CD4-positive, alpha-beta T cell treated with Interleukin-6 at 100 ng/mL for 8 hours (primary cell): ENCODE results near the gene PLEKHA8.
A peak's percentile ranks its signal among the peaks of the same experiment; 100 is the strongest.

Source experiments
- DNase-seq: peaks from one replicate; pipeline ENCODE4 v3.0.0-alpha.2; 2020; ENCODE audit warnings: mixed read lengths, low spot score

Gene PLEKHA8

DNA sequence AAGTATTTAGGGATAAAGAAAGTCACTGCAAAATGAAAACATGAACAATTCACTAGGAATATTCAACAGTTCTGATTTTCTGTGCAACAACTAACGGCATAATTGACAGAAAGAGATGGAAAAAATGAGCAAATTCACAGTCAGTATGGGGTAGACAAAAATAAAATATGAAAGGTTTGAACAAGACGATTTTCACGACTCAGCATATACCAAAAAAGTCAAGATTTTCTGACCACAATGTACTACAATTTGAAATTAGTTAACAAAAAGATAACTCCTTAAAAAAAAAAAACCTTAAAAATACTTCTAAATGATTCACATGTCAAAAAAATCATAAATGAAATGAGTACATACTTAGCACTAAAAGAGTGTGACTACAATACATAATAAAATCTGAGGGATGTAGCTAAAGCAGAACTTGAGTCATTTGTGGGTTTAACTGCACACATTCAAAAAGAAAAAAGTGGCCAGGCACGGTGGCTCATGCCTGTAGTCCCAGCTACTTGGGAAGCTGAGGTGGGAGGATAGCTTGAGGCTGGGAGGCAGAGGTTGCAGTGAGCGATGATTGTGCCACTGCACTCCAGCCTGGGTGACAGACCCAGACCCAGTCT is 84.0 kb downstream of the PLEKHA8 start:
- DNase-seq = no peak

DNA sequence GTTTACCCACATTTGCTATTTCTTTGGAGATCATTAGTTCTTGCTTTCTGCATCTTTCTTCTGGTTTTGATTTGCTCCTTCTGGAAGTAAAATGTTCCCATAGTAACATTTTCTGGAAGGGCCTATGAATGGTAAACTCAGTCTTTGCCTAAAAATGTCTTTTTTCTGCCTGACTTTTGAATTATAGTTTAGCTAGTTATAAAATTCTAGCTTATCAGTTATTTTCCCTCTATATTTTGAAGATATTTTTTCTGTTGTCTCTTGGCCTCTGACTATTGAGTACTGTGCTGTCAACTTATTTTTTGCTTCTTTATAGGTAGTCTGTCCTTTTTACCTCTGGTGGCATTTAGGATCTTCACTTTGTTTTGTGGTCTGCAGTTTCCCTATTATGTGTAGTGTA is 84.9 kb downstream of the PLEKHA8 start:
- DNase-seq = no peak

DNA sequence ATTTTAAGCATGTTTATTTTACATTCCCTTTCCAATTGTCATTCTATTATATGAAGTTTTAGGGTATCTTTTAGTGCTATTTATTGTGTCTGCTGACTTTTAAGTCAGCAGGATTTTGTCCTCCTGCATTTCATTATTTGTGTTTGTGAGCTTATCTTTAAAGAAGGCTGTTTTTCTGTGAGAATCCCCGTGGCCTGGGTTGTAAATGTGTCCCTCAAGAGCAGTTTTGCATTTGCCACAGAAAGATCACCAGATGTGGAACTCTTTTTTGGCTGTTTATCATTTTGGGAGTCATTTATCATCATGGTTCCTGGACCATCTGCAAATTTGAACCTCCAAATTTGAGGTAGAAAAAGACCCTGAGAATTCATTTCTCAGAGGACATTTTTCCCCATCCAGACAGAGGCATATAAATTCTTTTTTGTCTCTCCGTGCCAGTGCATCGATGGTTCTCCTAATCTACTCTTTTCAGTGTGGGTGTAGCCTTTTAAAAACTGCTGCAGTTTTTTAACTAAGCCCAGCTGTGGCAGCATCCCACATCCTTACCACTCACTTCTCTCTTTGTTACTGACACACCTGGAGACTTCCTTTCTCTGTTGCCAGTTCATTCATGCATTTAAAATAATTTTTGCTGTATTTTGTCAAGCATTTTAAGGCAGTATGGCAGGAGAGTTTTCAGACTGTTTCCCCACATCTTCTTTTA is 86.5 kb downstream of the PLEKHA8 start:
- no peak for DNase-seq

DNA sequence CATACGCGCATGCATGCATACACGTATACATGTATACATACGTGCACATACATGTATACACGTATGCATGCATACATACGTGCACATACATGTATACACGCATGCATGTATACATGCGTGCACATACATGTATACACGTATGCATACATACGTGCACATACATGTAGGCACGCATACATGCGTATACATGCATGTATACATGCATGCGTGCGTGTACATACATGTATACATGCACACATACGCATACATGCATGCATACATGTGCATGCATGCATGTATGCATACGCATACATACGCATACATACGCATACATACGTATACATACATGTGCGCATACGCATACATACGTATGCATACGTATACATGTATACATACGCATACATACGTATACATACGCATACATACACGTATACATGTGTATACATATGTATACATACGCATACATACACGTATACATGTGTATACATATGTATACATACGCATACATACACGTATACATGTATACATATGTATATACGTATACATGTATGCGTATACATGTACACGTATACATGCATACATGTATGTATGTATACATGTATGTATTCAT is 87.6 kb downstream of the PLEKHA8 start:
- DNase-seq = no peak

DNA sequence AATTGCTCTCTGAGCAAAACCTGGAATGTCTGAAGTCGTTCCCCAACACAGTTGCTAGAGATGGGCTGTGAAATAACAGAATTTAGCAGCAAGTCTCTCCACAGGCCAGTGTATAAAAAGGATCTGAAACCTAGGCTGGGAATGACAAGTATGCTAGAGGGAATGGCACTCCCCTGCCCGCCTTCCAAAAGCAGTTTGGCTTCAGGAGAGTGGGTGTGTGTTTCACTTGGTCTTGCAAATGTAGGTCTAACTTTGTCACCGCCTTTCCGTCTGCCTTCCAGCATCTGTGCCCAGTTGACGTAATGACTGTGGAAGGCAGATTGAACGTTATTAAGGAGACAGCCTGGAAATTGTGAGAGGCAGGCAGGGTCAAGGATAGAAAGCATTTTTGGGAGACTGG is 88.6 kb downstream of the PLEKHA8 start:
- no peak for DNase-seq

DNA sequence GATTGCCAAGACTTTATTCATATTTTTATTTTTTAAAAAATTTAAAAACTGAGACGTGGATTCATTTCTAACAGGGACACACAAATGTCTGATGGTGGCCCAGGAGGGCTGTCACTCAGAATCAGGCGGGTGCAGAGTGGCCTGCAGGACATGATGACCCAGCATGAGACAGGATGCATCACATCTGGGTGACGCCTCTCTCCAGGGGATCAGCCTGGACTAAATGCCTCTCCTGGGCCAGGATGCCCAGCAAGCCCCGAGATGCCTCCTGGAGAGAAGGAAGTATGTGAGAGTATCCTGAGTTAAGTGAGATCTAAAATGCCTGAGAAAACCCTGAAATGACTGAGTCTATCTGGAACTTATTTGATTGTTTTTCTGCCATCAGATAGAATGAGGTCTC is 89.7 kb downstream of the PLEKHA8 start:
- DNase-seq = no peak

DNA sequence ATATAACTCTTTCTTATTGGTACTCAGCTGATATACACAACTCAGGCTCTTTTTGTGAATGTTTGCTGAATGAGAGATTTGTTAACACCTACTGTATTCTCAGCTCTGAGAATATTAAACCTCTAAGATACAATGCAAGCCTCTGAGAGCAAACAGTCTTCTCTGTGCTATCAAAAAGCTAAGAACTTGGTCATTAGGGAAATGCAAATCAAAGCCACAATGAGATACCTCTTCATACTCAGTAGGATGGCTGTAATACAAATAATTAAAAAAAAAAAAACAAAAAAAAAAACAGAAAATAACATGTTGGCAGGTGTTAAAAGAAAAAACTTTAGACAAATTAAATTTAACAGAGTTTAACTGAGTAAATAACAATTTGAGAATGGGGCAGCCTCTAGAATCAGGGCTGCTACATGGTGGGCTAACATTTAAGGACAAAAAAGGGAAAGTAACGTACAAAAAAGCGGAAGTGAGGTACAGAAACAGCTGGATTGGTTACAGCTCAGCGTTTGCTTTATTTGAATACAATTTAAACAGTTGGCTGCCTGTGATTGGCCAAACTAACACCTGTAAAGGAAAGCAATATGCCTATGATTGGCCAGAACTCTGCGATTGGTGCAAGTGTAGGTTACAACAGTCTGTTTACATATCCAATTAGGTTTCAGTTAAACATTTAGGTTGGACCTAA is 91.8 kb downstream of the PLEKHA8 start:
- no peak for DNase-seq

DNA sequence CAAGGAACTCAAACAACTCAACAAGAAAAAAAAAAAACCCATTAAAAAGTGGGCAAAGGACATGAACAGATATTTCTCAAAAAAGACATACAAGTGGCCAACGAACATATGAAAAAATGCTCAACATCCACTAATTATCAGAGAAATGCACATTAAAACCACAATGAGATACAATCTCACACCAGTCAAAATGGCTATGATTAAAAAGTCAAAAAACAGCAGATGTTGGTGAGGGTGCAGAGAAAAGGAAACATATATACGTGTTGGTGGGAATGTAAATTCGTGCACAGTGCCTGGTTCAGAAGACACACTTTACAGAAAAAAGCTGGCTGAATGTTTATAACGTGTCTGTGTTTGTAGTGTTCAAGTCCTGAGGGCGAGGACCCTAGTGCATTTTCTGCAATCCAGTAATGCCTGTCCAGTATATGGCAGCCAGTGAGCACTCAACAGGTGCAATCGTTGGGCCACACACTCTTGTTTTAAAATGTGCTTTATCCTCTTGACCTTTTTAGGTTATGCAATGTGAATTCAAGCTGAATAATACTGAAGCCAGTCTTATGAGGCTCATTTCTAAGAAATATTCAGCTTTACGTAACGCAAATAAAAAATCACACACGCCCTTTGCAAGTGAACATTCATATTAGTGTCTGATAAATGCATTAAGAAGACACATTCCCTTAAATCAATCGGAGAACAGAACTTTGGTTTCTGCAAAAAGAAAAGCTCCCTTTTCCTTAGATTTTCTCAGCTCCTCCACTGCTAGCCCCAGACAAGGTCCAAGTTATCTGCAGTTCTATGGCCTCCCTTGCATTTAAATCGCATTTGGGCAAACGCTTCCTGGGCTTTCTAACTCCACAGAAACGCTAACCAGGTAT is 105.8 kb downstream of the PLEKHA8 start:
- DNase-seq = no peak

DNA sequence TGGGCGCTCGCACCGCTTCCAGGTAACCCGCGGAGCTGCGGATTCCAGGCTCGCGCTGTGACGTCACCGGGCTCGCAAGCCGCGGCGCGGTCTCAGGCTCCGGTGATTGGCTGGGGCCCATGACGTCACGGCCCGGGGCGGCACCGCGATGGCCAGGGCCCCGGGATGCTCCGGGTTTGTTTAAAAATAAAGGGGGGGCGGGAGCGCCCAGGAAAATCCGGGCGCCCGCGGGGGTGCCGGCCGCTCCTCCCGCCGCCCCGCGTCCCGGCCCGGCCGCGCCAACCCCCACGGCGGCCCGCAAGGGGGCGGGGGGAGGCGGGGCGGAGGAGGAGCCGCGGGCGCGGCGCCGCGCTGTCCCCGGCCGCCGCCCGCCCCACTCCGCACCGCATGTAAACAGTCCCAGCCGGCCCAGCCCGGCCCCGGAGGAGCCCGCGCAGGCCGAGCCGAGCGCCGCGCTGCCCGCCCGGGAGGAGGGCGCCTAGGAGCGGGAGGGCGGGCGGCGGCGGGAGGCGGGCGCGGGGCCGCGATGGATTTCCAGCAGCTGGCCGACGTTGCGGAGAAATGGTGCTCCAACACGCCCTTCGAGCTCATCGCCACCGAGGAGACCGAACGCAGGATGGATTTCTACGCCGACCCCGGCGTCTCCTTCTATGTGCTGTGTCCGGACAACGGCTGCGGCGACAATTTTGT is 106.5 kb downstream of the PLEKHA8 start, which contains the start of gene MTURN:
Gene MTURN (plus strand): TSS at position 376 of the 690 bp plus-strand sequence. CDS start 151 bp downstream, at position 527.
- DNase-seq = peak; percentile 82

DNA sequence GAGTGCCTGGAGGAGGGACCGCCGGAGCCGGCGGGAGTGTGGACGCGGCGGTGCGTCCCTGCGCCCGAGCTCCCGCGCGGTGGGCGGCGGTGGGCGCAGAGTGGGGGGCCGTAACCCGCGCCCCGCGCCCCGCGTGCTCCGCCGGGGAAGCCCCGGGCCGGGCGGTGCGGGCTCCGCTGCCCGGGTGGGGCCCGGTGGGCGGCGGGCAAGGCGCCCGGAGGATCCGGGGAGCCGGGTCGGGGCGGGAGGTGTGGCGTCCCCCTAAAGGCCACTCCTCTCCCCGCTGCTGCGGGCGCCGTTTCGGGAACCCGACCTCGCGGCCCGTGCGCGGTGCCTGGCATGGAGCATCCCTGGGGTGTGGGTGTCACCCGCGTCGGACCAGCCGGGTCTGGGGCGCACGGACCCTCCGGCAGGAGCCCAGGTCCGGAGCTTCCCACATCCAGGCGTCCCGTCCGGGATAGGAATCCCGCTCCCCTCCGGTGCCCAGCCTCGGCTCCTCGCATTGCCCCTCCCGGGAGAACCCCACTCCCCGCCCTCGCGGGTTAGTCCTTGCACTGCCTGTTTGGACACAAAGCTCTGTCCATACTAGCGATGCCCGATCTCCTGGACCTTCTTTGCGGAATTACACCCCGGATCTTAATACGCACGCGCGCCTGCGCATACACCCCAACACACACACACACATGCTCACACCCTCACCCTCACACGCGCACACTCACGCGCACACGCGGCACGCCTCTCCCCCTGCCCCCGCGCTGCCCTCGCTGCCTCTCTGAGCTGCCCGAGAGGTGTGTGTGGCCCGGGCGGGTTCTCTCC is 107.3 kb downstream of the PLEKHA8 start:
- peak; percentile 61 for DNase-seq

DNA sequence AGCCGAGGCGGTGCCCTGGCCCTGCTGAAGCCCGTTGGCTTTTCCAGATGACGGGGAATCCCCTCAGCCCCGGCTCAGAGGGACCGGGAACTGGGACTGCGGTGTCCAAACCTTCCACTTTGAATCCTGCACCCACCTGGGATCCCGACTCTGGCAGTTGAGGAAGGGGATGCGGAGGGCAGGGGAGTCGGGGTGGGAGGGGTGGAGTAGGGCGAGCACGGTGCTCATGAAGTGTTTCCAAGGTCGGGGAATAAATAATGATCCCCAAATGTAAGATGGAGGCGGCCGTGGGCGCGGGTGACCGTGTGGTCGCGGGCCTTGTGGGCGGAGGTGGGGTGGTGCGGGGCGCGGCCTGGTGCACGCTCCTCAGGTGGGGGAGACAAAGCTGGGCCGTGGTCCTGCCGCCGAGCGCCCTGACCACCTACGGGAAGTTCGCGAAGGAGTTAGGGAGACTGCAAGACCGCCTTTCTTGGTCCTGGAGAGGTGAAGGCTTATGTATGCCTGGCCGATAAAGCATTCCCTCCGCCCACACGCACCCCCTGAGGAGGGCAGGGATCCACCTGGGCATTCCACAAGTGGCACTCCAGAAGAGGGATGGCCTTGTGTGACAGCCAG is 108.0 kb downstream of the PLEKHA8 start:
- no peak for DNase-seq

DNA sequence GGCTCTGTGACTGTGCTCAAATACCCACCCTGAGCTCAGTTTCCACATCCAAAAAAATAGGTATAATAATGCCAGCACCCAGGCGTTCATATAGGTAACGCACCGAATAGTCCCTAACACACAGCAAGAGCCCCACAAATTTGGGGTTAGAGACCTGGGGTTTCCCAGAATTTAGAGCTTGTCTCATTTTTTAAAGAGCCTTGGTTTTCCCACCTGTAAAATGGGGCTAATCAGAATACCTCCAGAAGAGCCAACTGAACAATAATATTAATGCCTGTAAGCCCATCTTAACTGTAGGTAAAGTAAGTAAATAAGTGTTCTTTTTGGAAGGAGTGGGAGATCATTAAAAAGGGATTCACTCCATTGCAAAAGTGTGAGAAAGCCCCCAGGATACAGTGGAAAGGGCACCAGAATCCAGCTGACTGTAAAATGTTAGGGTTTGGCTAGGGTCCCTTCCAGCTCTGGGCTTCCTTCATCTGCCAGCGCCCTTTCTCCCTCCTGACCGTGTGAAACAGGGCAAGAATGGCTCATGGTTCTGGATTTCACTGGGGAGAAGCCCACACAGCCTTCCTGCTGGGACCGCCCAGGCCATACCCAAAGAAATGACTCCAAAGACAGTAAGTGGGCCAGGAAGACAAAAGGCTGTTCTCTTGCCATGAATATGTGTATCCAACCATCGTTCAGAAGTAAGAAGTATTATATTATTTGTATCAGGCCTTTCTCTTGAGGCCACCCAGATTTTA is 108.7 kb downstream of the PLEKHA8 start:
- no peak for DNase-seq

DNA sequence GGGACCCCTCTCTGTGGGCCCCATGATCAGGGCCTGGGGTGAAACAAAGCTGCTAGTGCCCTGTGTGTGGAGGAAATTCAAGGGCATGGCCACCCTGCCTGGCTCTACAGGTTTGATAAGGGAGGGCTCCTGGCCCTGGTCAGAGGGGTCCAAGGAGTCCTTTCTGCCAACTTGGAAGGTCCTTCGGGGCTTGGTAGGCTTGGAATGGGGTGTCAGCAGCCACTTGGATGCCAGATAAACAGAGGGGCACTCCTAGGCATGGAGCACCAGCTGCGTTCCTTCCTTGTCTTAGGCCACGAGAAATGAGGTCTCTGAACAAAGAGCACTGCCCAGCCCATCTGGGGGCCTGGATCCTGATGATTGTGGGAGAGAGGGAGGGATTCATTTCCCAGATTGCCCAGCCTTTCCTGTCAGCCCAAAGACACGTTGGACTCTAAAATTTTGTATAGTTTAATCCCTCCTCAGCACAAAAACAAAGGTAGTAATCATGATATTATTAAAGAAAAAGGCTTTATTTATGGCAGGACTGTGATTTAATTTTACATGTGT is 111.7 kb downstream of the PLEKHA8 start:
- no peak for DNase-seq

DNA sequence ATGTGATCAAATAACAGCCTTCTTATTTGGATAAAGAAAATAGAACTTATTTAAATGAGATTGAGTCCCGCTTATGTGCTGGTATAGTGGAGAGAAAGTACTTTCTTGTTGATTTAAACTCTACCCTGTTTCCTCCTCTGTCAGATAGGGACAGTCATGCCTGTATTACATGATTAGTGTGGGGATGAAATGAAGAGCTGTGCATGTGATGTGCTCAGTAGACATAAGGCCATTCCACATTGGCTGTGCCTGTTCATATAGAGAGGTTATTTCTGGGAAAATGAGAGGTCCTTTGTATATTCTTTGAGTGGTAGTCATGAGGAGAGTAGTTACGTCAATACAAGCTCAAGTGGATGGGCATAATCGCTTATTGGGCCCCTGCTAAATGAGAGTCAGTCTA is 112.2 kb downstream of the PLEKHA8 start:
- no peak for DNase-seq

DNA sequence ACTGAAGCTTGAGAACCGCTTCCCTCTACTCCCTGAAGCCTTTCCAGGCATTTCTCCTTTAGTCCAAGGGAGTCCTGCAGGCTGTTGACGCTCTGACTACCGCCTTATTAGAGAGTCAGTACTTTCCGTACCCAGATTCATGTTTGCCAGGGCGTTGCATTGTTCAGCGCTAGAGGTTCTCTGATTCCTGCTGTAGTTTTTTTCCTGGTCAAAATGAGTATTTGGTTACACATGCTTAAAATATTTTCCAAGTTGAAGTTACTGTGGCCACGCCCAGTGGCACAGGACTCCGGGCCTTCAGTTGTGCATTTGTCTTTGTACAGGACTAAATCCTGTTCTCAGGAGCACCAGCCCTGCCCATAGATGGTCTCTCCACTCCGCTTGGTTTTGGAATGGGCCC is 114.5 kb downstream of the PLEKHA8 start:
- no peak for DNase-seq

DNA sequence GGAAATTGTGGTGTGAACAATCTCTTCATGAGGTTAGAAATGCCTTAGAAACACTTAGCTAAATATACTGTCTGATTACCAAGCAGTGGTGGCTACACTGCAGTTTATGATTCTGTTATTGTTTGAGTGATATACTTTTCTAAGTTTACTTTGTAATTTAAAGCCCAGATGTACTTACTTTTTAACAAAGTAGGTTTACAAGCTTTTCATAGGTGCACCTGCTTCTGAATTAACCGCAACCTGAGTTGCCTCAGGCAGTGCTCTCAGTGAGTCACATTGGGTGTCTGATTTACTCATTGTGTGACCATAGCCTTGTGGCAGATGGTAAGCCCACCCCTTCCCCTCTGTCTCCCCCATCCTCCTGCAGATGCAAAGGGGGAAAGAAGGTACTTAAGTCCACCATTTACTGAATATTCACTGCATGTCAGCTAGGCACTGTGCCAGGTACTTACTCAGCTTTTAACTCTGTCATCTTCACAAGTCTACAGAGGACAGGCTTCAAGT is 115.6 kb downstream of the PLEKHA8 start:
- DNase-seq = no peak

DNA sequence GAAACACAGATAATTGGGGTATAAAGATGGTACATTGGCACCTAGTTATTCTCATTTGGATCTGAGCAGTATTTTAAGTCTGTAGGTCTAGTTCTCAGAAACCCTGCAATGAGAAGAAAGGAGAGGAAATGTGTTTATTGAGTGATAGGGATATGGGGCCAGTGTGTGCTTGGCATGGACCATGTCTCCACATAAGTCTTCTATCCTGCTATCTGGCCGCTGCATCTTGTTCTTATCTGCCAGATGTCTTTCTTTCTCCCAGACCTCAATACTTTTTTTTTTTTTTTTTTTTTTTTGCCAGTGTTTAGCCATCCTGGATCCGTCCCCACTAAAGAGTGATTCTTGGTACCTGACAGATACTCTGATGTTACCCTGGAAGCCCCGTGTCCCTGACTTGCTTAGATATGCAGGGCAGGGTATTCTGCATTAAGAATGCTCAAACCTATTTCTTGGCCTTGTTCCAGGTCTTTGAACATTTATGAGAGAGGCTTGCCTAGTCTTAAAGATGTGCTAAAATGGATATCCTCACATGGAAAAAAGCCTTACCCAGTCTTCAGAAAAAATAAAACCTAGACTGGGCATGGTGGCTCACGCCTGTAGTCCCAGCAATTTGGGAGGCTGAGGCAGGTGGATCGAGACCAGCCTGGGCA is 116.6 kb downstream of the PLEKHA8 start:
- DNase-seq = no peak

DNA sequence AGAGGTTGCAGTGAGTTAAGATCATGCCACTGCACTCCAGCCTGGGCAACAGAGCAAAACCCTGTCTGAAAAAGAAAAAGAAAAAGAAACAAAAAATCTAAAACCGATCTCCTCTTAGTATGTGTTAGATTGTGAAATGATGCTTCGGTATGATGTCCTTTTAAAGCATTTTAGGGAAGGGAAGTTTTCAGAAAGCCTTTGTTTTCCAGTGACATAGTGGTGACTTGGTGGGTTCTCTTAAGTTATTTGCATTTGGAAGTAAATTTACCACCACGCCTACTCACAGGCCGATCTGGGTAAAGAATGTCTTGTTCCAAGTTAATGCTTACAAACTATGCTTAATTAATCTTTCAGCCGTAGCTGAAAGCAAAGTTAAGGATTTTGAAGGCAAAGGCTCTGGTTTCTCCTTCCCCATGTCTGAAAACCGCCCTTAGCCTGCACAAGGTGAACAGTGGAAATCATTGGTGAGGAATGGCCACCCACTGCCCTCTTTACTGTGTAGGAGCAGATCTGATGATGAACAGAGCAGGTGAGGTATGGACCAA is 117.3 kb downstream of the PLEKHA8 start:
- DNase-seq = no peak
